ENCODE measurements around the gene LAP3. TPM values are rescaled to one million over a fixed set of nuclear protein-coding genes. Genes with fewer than 3 reads are reported as not detected.

Gene LAP3
- total RNA-seq, 4 donors from 2014 or later: 10.9 to 87.1 (median 50.8) TPM

DNA sequence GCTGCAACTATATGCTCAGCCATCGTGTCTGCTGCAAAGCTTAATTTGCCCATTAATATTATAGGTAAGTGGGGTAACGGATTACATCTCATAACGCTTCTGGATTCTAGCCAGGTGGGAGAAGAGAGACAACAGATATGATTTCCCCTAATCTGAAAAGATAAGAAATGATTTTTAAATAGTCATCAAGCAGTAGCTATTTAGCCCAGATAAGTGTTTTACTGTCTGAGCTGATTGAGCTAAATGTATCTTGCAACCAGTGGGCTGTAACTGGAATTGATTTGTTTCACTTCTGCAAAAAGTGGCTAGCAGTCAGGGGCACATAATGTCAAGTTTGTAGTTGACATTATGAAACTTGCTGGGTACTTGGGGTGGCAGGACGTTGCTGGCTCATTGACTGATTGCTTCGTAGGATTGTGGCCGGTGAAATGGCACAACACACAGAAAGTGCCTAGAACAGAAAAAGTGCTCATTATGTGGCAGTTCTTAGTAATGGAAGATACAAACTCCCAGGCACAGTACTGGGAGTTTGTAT is 18.5 kb downstream of the LAP3 start:
- Histone ChIP-seq H3K27ac (no peak overlapping the region), H3K27me3 (no peaks in the 10 kb centered on the region), H3K9me3 (no peaks in the 10 kb centered on the region), H3K4me1 (no peaks in the 10 kb centered on the region), H3K4me3 (no peak overlapping the region), H3K36me3 (no peaks in the 10 kb centered on the region)
- DNase-seq: no peak
- TF ChIP-seq CTCF (IDR thresholded peaks at IDR 0.05): no peak
- TF ChIP-seq POLR2A (IDR thresholded peaks at IDR 0.05): no peak
- intact Hi-C loops (cut with DNase I; ENCODE audit: low total_unique reads): no loop called here

- Histone ChIP-seq H3K27ac (no peak overlapping the region), H3K4me1 (no peaks in the 10 kb centered on the region), H3K36me3 (no peaks in the 10 kb centered on the region), H3K4me3 (no peak overlapping the region), H3K9me3 (no peaks in the 10 kb centered on the region), H3K27me3 (no peaks in the 10 kb centered on the region)
- intact Hi-C loops (cut with DNase I; ENCODE audit: low total_unique reads): no loop called here
- no peak for DNase-seq
- TF ChIP-seq POLR2A (IDR thresholded peaks at IDR 0.05) (no peak), CTCF (IDR thresholded peaks at IDR 0.05) (no peak)
These were observed 20.5 kb downstream of the LAP3 start for GRCh38 chr4:17597517-17597916.

GRCh38 chr4:17599826-17600225 is 22.8 kb downstream of the LAP3 start:
- DNase-seq: no peak
- Histone ChIP-seq H3K27ac (no peak overlapping the region), H3K4me1 (no peaks in the 10 kb centered on the region), H3K27me3 (no peaks in the 10 kb centered on the region), H3K4me3 (no peak overlapping the region), H3K9me3 (no peaks in the 10 kb centered on the region), H3K36me3 (no peaks in the 10 kb centered on the region)
- intact Hi-C loops (cut with DNase I; ENCODE audit: low total_unique reads): no loop called here
- TF ChIP-seq CTCF (IDR thresholded peaks at IDR 0.05) (no peak), POLR2A (IDR thresholded peaks at IDR 0.05) (no peak)

- TF ChIP-seq CTCF (IDR thresholded peaks at IDR 0.05) (no peak), POLR2A (IDR thresholded peaks at IDR 0.05) (no peak)
- H3K9me3 ChIP-seq: no peaks in the 10 kb centered on the region
- H3K4me1 ChIP-seq: no peaks in the 10 kb centered on the region
- no peaks in the 10 kb centered on the region for H3K27me3 ChIP-seq
- no peak for DNase-seq
- intact Hi-C loops (cut with DNase I; ENCODE audit: low total_unique reads): no loop called here
- no peak overlapping the region for H3K27ac ChIP-seq
- H3K4me3 ChIP-seq: no peak overlapping the region
- H3K36me3 ChIP-seq: no peaks in the 10 kb centered on the region
These were observed 28.2 kb downstream of the LAP3 start for GRCh38 chr4:17605236-17605635.

DNA sequence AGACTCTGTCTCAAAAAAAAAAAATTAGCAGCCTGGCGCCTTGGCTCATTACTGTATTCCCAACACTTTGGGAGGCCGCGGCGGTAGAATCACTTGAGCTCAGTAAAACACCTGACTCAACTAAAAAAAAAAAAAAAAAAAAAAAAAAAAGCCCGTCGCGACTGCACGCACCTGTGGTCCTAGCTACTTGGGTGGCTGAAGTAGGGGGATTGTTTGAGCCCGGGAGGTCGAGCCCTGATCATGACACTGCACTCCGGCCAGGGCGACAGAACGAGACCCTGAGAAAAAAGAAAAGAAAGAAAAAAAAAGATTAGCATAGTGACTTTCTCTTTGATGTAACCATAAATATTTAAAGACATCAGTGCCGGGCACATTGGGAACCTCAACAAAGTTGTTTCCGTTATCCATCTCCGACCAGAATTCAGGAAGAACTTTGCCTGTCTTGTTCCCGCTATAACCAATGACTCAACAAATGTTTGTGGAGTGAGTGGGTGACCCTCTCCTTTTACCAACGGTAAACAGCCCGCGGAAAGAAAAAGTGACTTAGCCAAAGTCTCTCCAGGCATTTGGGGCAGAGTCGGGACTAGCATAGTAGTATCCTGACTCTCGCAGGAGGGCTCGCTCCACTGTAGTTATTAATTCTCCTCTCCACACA is 36.9 kb downstream of the LAP3 start:
- H3K27me3 ChIP-seq: no peaks in the 10 kb centered on the region
- intact Hi-C loops (cut with DNase I; ENCODE audit: low total_unique reads): loop anchor here (5.0 kb wide), 1 partner anchor 37 kb away; the partner anchor contains the start of gene LAP3
- no peaks in the 10 kb centered on the region for H3K36me3 ChIP-seq
- no peaks in the 10 kb centered on the region for H3K9me3 ChIP-seq
- H3K4me3 ChIP-seq: peak overlapping the region; percentile 88 to 91
- DNase-seq: peak in 1 of 2 donors; percentile 24
- peak overlapping the region; percentile 87 to 88 for H3K27ac ChIP-seq
- TF ChIP-seq CTCF (IDR thresholded peaks at IDR 0.05) (no peak), POLR2A (IDR thresholded peaks at IDR 0.05) (no peak)
- H3K4me1 ChIP-seq: peaks cover 0 to 14% of the 10 kb centered on the region in 2 donors

Data from uterus (tissue), 4 donors.